GM12874 (cell line): ENCODE results near the gene MZB1.

Source experiments
- TF ChIP-seq, protein P1 (sequence below): IDR thresholded peaks from 2 replicates; pipeline ENCODE4 v1.5.1; 2011; ENCODE audit warnings: low read depth, mild to moderate bottlenecking, control low read depth, low read length, moderate library complexity; ENCODE audit not compliant: insufficient read depth

The MZB1 gene

DNA sequence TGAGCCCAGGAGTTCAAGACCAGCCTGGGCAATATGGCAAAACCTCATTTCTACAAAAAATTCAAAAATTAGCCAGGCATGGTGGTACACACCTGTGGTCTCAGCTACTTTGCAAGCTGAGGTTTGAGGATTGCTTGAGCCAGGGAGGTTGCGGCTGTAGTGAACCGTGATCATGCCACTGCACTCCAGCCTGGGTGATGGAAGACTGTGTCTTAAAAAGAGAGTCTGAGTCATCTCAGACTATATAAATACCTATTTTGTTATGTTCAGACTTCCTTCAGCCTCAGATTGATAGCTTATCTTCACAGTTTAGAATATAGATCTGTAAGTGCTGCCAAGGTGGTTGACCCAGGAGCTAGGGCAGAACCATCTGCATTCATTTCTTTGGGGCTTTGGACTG, 49.7 kb downstream of the MZB1 start:
- TF ChIP-seq, protein P1, sequence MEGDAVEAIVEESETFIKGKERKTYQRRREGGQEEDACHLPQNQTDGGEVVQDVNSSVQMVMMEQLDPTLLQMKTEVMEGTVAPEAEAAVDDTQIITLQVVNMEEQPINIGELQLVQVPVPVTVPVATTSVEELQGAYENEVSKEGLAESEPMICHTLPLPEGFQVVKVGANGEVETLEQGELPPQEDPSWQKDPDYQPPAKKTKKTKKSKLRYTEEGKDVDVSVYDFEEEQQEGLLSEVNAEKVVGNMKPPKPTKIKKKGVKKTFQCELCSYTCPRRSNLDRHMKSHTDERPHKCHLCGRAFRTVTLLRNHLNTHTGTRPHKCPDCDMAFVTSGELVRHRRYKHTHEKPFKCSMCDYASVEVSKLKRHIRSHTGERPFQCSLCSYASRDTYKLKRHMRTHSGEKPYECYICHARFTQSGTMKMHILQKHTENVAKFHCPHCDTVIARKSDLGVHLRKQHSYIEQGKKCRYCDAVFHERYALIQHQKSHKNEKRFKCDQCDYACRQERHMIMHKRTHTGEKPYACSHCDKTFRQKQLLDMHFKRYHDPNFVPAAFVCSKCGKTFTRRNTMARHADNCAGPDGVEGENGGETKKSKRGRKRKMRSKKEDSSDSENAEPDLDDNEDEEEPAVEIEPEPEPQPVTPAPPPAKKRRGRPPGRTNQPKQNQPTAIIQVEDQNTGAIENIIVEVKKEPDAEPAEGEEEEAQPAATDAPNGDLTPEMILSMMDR = no peak
